CD4-positive, alpha-beta T cell treated with Interleukin-4 for 1 hour (primary cell): ENCODE results near the gene PPP2R2B.
A peak's percentile ranks its signal among the peaks of the same experiment; 100 is the strongest.

Experiments
- DNase-seq, 2 donors: peaks; one replicate each; pipeline ENCODE4 v3.0.0-alpha.2; 2020 to 2022

The PPP2R2B gene

DNA sequence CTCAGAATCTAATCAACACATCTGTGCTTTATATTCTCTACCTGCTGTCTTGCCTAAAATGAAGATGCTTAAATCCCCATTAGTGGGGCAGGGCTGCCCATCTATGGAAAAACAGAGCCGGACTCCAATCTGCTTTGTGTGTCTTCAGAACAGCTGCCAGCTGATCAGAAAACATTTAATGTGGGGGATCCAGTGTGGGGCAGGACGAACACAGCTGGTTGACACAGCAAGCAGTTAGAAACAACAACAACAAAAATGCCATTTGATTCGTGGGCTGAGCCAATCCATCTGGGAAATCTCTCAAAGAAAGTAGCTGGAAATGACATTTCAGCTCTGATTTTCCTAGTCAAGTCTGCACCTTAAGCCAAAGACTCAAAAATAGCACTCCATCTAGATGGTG, 99.8 kb downstream of the PPP2R2B start:
- DNase-seq = no peak

DNA sequence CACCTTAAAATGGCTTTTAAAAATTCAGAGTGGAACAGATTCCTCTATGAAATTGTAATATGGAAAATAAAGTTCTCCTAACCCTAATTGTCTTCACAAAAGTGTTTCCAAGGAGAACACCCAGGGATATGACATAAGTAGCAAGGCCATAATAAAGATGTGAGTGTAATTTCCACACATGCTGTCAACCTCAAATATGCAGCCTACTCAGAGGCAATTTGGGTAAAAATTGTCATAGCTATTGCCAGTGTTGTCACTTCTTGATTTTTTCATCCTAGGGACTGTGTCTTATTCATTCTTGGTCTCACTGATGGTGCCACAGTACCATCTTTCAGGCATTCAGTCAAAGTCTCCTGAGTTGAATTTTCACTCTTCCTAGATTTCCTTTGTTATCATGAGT, 100.3 kb downstream of the PPP2R2B start:
- no peak for DNase-seq

DNA sequence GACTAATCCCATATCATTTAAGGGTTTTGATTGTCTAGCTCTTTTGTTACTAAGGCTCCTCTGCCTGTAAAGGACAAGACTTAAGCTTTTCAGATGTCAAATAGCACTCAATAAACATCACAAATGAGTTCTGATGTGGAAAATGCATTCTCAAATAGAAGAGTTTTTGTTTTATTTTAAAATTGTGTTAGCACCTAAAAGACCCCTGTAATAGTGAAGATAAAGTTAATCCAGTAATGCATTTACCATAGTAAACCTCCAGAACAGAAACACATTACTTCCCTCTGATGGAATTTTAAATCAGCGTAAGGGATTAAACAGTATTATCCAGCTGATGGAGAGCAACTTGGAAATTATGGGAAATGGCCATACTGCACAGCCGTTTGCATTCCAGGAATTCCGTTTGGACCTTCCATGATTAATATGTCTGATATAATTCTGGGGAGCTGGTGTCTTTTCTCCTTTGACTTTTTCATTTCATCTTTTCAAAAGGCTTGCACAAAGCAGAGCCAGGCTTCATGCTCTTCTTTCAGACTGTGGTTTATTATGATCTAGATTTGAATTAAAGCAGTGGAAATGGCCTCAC, 105.6 kb downstream of the PPP2R2B start:
- DNase-seq = no peak

DNA sequence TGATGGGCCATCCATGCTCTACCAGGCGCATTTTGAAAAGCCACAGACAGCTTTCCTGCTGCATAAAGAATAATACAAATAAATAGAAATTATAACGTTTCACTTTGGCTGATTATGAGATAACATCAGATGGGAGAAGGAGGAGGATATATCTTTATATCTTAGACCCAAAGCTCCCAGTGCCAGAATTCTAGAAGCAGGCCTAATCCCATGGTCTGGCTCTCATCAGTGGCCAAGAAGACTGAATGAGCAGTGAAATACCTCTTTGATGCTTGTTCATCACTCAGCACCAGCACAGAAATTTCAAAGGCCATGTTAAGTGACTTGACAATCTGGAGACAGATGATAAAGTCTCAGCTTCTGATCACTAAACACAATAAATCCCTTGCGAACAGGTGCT, 107.6 kb downstream of the PPP2R2B start:
- DNase-seq = no peak

DNA sequence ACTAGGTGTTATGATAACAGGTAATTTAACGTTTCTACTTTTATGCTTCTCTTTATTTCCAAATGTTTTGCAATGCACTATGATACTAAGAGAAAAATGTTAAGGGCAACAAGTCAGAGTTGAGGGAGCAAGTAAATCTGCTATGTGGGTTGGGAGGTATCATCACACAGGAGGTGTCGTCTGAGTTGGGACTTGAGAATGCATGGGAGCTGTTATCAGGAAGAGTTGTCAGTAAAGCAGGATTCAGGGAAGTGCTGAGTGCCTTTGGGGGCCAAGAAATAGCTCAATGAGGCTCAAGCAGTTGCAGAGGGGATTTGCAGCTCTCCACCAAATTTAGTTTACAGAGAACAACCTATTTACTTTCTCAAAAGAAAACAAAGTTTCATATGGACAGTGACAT, 108.0 kb downstream of the PPP2R2B start:
- DNase-seq = no peak

DNA sequence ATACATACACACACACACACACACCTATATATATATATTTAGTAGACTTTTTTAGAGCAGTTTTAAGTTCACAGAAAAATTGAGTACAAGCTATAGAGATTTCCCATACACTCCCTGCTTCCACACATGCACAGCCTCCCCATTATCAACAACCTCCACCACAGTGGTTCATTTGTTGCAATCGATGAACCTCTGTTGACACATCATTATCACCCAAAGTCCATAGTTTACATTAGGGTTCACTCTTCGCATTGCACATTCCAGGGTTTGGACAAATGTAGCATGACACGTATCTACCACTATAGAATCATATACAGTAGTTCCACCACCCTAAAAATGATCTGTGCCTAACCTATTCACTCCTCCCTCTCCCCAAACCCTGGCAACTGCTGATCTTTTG, 111.0 kb downstream of the PPP2R2B start:
- DNase-seq = no peak

DNA sequence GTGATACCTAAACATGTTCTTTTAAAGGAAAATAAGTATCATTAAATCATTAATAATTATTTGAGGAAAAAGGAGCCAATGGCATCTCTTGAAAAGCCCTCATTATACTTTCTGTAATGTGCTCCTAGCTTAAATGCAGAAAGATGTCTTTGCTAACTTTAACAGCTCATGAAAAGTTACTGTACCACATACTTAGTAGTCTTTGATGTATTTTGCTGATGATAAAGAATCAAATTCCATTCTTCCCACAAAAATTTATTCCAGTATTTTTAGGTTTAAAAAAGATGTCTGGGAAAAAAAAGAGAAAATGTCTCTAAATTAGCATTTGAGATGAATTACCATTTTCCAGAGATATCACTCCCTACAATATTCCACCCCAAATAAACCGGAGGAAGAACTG, 112.5 kb downstream of the PPP2R2B start:
- no peak for DNase-seq

DNA sequence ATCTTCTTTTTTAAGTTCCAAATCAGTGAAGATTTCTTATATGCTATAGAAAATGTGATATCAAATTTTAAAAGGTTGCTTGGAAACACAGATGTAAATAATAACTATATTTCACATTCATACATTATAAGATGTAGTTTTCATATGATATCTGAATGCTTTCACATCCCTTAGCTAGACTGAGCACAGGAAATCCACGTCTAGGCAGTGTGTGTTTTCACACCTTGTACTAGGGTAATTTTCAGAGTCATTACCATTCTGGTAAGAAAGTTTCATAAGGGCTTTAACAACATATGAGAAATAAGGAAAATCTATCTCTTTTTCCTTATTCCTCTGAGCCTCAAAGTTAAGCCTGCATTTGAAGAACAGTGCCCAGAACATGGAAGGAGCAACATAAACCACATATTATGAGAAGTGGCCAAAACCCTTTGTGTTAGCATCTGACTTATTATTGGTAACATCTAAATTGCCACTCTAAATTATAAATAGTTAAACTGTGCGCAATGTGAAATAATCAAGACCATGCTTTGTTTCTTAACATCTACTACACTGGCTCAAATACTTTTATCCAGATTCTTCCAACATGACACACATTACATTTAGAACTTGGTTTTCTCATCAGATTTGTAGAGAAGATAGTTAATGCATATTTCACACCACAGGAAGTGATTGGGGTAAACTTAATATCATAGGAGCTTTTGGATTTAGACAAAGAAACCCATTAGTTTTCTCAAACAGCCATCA, 113.3 kb downstream of the PPP2R2B start:
- peak; percentile 15 to 52 for DNase-seq

DNA sequence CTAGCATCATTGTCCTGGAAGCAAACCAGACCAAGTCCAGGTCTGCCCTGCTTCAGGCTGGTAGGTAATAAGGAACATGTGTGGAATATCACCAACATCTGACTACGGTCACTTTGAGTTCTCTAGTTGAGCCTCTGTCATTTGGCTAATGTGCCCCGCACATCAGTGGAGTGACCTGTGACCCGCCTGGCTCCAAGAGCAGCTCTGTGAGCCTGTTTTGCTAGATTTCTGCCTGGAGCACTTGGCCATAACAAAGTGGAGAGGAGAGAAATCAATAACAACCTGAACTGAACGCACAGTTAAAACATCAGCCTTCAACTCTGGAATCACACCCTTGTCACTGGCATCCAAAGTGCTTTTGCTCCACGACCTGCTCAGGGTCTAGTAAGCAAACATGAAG, 115.7 kb downstream of the PPP2R2B start:
- no peak for DNase-seq

DNA sequence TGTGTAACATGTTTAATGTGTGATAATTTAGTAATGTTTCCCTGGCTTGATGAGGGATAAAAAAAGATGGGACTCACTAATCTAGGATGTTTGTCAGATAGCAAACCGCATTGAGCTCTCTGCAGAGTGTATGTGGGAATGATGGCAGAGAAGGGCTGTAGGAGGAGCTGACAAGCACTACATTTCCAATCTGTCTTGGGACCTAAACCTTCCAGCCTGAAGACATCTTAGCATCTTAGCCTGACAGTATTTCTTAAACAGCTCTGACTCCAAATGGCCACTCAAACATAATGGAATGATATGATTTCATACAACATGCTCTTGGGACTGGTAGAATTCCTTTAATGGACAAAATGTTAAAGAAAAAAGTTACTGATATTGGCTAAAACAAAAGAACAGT, 116.7 kb downstream of the PPP2R2B start:
- DNase-seq = no peak

DNA sequence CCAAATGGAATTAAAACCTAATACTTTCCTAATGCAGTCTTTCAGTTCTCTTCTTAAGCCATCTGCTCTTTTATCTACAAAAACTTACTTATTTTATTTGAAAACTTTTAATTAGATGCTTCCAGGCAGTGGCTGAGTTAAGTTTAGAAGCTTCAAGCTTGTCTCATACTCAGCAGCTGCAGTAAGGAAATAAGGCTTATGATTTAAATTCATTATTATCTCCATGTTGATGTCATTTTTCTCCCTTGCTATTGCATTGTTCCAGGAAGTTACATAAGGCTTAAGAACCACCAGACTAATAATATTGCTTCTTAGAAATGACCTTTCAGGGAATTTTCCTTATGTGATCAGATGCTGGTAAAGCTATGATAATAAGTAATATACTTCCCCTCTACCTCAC, 119.6 kb downstream of the PPP2R2B start:
- DNase-seq = no peak

DNA sequence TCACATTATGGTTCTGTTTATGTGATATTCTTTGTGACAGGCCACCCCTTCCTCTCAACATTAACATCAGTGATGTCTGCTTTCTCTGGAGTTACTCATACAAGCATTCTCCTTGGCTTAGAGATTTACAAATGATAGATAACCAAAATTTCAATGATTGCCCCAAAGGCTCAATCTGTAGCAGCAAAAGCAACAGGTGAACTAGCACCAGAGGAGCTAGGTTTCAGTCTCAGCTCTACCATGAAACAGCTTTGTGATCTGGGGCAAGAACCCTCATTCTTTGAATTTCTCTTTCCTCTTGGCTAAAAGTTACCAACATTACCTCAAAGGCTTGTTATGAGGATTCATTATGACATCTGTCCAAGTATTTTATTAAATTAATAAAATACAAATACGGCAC, 120.5 kb downstream of the PPP2R2B start:
- no peak for DNase-seq

DNA sequence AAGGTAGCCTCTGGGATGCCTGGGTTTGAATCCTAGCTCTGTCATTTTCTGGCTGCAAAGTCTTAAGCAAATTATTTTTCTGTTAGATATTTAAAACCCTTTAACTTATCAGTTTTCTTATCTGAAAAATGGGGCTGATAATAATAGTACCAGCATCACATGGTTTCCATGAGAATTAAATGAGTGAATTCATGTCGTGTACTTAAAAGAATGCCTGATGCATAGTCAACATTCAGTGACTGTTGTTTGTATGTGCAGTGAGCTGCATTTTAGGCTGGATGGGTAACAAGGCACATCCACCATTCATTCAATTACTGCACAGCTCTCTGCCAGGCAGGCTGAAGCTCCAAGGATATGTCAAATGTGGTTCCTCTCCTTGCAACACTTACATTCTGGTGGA, 122.0 kb downstream of the PPP2R2B start:
- DNase-seq = no peak

DNA sequence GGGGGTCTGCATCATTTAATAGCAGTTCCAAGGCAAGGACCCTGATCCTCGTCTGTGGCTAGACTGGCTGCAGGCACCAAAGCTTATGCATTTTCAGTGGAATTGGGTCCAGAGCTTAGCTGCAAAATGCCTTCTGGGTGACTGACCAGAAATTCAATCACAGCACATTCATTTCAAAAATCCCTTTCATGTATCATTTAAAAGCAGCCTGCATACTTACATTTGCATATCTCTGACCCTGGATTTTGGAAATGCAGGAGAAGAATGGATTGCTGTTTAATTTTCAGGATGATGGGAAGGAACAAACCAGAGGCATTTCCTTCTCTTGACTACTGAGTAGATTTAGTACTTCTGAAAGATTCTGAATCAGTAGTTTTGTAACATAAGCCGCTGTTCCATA, 122.8 kb downstream of the PPP2R2B start:
- no peak for DNase-seq

DNA sequence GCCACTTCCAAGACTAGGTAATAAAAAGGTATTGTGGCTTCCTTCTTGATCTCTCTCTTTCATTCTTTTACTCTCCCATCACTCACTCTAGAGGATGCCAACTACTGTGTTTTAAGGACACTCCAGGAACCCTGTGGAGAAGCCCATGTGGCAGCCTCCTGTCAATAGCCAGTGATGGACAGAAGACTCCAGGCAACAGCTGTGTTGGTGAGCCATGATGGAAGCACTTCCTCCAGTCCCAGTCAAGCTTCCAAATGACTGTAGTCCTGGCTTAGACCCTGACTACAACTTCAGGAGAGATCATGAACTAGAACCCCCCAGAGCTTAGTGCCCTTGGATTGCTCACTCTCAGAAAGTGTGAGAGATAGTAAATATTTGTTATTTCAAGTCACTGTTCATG, 123.9 kb downstream of the PPP2R2B start:
- no peak for DNase-seq

DNA sequence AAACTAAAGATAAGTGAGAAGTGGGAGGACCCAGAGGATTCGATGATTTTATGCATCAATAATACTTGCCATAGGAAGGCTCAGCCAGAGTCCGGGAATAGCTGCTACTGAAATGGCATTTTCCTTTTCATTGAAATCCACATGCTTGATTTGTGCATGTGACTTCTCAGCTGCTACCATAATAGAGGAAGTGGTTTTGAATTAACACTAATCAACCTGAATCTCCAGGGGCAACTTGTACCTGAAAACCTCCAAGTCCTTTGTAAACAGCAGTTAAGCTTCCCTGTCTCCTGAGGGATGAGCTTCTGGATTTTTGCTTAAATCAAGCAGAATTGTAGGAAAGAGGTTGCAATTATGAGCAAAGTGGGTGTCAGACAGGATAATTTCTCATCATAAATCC, 124.9 kb downstream of the PPP2R2B start:
- peak in 1 of 2 donors; percentile 30 for DNase-seq

DNA sequence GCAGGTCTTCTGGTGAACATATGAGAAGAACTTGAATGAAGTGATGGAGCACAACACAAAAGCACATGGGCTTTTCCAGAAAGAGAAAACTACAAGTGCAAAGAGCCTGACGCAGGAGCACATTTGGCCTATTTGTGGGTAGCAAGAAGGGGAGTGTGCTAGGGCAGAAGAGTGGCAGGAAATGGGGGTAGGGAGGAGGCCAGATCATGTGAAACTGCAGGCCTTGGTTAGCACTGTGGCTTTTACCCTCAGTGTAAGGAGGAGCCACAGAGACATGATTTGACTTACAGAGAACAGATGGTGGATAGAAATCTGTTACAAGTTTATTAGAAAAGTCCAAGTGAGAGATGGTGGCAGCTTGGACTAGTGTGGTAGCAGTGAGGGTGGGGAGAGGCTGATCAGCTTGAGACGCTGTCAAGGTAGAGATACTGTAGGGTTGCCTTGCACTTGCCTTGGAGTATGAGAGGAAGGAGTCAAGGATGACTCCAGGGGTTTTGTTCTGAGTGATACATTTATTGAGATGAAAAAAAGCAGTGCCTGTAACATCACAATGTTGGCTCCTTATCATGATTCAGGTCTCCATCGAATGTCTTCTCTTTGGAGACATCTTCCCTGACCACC, 126.7 kb downstream of the PPP2R2B start:
- DNase-seq = peak; percentile 76 to 80

DNA sequence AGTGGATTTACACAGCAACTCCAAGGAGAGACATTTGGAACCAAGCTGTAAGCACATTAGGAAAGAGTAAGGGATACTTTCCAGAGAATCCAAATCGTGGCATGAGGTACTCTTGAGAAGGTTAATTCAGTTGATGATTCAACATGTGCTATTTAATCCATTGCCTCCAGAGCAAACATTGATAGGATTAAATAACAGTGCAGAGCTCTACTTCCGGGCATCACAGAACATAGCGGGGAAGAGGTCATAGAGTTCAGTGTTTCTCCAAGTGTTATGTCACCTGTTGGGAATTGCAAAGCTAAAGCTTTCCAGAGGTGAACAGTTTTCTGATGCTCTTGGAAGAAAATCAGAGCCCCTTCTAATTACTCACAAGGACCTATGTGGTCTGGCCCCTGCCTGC, 127.5 kb downstream of the PPP2R2B start:
- no peak for DNase-seq

DNA sequence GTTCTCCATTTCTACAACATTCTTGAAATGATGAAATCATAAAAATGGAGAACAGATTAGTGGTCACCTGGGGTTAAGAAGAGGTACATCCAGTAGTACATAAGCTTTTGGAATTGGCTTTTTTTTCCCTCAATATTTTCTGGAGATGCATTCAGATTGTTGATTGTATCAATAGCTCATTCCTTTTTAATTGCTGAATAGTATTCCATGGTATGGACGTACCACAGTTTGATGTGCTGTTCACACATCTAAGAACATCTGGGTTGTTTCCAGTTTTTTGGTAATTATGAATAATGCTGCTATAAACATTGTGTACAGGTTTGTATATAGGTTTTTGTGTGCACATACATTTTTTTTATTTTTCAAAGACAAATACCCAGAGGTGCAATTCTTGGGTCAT, 130.0 kb downstream of the PPP2R2B start:
- DNase-seq = no peak

DNA sequence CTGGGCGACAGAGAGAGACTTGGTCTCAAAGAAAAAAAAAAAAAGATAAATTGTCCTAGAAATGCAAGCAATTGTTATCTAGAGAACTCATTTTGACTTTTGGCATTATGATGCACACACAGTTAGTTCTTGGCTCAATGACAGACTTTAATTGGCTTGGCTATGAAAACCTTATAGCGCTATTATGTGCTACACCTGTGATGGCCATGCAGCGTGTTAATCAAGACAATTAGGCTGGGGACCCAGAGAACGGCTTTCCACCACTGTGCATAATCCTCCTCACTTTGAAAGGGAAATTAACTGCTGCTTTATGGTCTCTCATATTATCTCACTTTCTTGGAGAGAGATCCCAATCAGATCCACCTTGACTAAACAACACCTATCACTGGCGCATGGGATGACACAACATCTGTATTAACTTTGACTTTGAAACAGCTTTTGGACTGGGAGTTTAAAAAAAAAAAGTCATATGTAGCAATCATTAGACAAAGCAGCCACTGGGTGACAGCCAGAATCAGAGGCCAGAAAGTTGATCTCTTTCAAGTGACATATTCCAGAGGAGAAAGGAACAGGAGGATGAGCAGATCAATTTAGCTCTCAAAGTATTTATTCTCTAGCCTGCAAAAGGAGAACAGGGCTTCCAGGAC, 132.5 kb downstream of the PPP2R2B start:
- no peak for DNase-seq

DNA sequence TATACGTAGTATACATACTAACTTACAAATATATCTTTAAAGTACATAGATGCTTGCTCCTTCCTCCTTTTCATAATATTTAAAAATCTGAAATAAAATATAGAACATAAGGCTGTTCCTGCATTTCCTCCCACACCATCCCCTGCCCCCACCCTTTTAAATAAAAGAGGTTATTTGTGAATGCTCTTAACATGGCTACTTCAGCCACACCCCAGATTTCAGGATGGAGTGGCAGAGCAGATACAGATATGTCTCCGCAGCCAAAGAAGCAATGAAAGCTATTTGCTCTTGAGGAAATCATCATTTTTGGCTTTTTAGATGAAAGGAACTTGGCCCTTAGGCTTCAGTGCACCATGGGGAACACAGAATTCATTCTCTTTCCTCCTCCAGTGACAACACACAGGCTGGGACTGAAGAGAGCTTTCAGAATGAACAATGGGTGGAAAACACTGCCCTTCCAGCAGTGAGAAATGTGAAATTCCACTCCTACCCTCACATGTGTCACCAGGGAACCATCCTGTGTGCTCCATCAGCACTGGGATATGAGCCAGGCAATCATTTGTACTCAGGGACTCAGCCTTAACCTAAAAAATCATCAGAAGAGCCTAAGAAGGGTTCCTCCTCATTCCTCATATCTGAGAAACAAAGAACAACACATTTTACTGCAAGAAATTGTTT, 134.3 kb downstream of the PPP2R2B start:
- DNase-seq = no peak

DNA sequence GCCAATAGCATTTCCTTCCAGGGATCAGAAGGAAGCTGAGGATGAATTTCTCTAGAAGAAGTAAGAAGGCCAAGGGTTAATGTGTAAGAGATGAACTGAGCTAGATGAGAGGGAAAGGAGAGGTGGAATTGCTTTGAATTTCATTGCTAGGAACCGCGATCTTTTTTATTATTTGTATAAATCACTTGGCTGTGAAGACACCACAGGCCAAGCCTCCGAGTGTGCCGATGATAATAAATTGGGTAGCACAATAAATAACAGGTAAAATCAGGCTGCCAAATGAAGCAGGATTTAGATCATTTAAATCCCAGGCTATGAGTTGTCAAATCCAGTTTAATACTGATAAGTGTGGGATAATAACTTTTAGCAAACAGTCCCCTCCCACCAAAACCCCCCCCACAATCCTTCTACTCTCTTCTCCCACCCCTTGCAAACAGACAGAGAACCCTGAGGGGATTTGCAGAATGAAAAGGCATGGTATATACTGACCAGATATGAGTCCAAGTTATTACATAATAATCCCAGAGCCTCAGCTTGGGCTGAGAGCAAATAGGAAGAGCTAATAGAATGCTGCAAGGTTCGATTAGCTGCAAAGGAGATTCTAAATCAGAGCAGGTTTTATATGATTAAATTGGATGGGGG, 143.5 kb downstream of the PPP2R2B start:
- no peak for DNase-seq

DNA sequence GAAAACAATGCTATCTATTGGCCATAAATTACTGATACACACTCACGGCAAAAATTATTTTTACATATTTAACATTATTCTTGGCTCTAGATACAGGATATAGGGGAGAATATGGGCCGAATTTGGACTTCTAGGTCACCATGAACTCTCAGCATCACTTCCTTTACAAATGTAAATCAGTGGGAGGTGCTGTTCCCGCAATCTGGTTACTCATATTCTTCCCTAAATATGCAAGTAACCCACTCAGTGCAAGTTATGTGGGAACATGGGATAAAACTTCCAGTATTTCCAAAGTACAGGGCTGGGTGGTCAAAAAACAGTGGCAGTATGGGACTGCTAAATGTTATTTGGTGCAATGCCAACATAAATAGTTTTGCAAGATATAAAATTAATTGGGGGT, 145.6 kb downstream of the PPP2R2B start:
- DNase-seq = no peak
